GM18505 (cell line): ENCODE data around the gene PAGE1.

Experiments
- ATAC-seq: cut with Tn5 transposase; IDR thresholded peaks from one replicate; pipeline ENCODE4 v1.9.1; 2021; ENCODE audit not compliant: unreplicated experiment
- POLR2A ChIP-seq: IDR thresholded peaks from 4 replicates; pipeline ENCODE4 v1.6.1; 2011; ENCODE audit warnings: borderline replicate concordance; ENCODE audit not compliant: insufficient read depth, insufficient read length; ENCODE audit errors: extremely low read depth

Gene PAGE1

GRCh38 chrX:49675075-49675719, 20.6 kb downstream of the PAGE1 start:
- no peak for ATAC-seq
- TF ChIP-seq POLR2A, result no peak

- no peak for ATAC-seq
- no peak for TF ChIP-seq POLR2A
These were observed 22.4 kb downstream of the PAGE1 start for GRCh38 chrX:49673394-49673793.

- ATAC-seq, result no peak
- no peak for TF ChIP-seq POLR2A
These were observed 31.0 kb downstream of the PAGE1 start for GRCh38 chrX:49664824-49665223.

- no peak for TF ChIP-seq POLR2A
- ATAC-seq, result no peak
These were observed 33.9 kb downstream of the PAGE1 start for GRCh38 chrX:49661881-49662280.

- TF ChIP-seq POLR2A, result no peak
- no peak for ATAC-seq
These were observed 36.0 kb downstream of the PAGE1 start for GRCh38 chrX:49659771-49660170.

GRCh38 chrX:49656533-49656932, 39.3 kb downstream of the PAGE1 start:
- no peak for ATAC-seq
- TF ChIP-seq POLR2A, result no peak

GRCh38 chrX:49644991-49645637, 50.7 kb downstream of the PAGE1 start:
- TF ChIP-seq POLR2A, result no peak
- ATAC-seq, result no peak
